GM19043 (cell line): ENCODE data around the gene AKT1S1.

Experiments
- ATAC-seq: cut with Tn5 transposase; IDR thresholded peaks from one replicate; pipeline ENCODE4 v1.9.1; 2021; ENCODE audit warnings: low read depth; ENCODE audit not compliant: unreplicated experiment

Gene AKT1S1

DNA sequence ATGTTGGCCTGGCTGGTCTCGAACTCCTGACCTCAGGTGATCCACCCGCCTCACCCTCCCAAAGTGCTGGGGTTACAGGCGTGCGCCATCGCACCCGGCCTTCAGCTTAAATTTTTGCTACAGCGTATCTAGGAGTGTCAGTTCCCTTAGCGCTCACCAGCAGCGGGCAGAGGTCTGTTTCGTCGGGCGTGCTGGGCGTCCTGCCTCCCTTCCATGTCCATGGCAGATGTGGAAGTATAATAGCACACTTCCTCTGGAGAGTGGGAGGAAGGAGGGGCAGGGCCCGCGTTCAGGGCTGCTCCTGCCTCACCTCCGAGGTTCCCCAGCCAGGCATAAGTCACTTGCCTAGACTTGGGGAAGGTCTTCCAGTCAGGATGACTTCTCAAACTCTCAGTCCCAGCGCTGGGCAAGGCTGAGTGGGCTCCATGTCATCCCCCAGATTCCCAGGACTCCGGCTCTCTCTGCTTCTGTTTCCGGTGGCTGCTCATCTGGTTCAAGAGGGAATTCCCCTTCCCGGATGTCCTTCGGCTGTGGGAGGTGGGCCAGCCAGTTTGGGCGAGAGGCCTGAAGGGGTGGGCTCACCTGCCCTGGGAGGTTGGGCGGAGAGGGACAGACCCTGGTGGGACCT lies 10.0 kb upstream of the AKT1S1 start:
- no peak for ATAC-seq

DNA sequence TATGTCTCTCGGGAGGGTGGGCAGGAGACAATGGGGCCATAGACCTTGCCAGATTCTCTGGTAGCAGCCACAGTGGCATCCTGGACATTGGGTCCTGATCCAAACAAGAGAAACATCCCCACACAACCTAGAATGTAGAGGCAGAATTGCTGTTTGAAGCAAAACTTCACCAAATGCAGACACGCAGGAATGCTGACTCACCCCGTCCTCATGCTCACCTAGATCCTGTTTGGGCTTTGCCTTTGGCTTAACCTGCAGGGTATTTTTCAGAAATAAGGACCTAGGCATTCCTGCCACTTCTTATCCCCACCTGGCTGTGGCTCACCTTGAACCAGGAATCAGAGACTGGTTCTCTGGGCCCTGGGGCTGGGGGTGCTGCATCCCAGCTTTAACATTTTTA lies 7.6 kb upstream of the AKT1S1 start:
- ATAC-seq, result no peak

DNA sequence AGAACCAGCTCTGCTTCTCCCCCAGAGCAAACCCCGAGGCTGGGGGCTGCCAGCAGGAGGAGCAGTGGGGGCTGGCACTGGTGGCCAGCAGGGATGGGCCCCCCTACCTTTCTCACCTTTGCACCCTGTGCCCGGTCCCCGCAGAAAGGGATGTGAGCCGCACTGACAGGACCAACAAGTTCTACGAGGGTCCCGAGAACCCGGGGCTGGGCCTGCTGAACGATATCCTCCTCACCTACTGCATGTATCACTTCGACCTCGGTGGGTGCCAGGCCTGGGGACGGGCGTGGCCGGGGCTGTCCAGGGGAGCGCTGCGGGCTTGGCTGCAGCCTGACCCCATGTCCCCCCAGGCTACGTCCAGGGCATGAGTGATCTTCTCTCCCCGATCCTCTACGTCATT lies 7.0 kb upstream of the AKT1S1 start:
- no peak for ATAC-seq

DNA sequence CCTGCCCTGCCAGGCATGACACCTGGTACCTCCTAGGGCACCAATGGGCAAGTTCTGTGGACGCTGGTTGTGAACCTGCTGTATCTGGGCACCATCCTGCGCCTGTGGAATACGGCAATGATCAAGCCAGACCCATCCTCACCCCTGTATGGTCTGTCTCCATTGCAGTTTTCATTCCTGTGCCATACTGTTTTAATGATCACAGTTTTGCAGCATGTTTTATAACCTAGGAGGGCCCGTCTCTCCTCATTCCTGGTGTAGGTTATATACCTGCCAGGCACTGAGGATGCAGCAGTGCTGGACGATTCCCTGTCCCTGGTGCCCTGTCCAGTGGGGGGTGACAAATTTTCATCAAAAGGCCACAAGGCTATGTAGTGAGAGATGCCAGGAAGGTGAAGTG lies 5.9 kb upstream of the AKT1S1 start:
- ATAC-seq, result no peak

DNA sequence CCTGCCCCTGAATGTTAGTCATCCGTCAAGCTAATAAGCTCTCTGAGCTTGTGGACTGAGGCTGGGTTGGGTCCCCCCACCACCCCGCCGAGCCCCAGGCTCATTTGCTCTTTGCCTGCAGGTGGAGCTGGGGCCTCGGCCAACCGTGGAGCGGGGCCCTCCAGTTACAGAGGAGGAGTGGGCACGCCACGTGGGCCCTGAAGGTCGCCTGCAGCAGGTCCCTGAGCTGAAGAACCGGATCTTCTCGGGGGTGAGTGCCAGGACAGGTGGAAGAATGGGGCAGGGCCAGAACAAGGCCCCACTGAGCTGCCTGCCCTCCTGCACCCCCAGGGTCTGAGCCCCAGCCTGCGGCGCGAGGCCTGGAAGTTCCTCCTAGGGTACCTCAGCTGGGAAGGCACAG lies 5.5 kb upstream of the AKT1S1 start:
- no peak for ATAC-seq

DNA sequence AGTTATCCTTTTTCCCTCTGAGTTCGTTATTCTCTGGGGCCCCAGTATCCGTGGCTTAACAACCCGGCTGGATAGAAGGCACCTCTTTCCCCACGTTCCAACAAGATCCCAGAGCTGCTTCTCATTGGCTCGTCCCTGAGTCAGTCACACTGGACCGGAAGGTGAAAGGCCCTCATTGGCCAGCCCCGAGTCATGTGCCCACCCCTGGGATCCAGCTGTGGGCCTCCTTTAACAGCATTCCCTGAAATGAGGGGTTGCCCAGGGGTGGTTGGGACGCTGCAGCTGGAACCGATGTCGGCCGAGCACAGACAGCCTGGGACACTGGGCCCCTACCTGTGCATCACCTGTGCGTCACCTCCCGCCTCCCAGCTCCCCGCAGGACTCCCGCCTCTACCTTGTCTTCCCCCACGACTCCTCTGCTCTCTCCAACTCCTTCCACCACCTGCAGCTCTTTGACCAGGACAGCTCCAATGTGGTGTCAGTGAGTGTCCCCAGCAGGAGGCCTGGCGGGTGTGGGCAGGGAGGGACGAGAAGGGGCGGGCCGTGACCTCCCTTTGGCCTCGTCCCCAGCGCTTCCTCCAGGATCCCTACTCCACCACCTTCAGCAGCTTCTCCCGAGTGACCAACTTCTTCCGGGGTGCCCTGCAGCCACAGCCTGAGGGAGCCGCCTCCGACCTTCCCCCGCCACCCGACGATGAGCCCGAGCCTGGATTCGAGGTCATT lies 4.7 kb upstream of the AKT1S1 start:
- ATAC-seq, result no peak

DNA sequence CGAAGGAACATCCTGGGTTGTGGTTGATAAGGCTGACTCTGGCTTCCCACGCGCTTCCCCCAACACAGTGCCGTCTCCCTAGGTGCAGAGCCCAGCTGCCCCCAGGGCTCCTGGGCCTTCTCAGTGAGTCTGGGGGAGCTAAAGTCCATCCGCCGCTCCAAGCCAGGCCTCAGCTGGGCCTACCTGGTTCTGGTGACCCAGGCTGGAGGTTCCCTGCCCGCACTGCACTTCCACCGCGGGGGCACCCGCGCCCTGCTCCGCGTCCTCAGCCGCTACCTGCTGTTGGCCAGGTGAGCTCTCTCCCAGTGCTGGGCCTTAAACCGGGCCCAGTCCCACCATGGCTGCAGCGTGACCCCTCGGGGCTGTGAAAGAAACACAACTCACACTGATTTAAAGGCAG lies 4.0 kb upstream of the AKT1S1 start:
- ATAC-seq, result no peak

DNA sequence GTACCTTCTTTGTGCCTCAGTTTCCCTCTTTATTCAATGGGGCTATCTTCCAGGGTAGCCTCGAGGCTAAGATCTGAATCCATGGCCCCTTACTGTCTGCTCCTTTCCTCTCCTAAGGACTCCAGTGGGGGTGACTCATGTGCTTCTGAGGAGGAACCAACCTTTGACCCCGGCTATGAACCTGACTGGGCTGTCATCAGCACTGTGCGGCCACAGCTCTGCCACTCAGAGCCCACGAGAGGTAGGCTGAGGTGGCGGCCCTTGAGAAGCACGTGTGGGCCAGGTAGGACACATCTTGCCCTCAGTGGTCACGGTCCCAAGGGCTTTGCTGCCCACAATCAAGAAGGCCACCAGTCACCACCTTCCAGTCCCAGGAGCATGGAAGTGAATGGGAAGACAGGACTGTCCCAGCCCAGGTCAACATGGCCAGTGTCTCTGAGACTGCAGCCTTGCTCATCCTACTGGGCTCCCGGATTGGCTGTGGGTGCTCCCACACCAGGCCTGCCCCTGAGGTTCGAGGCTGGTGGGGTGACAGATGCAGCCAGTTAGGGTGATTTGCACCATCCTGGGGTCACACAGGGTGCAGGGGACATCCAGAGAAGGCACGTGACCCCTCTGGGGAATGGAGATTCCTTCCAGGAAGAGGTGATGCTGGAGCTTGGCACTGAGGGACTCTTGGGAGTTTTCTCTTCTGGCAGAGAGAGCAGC lies 3.2 kb upstream of the AKT1S1 start:
- ATAC-seq, result no peak

DNA sequence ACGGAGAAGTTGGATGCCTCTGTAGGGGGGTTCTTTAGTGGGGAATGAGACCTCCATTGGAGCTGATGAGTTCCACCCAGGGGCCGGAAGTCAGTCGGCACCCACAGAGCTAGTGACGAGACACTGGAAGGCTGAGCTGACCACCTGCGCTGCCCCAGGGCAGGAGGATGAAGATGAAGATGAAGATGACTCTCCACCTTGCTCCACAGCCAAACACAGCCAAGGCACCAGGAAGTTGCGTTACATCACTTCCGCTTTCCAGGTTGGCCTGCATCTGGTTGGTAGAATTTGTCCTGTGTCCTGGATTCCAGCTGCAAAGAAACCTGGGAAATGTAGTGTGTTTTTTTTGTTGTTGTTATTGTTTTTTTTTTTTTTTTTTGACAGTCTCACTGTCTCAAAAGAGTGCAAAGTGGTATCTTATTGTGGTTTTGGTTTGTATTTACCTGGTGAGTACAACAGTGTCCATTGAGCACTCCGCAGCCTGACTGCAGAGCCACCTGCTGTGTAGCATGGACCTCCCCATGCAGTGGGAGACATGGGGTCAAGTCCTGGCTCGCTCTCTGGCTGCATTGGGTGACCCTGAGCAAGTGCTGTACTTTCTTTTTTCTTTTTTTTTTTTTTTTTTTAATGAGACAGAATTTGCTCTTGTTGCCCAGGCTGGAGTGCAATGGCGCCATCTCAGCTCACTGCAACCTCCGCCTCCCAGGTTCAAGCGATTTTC lies 2.2 kb upstream of the AKT1S1 start:
- ATAC-seq, result no peak

DNA sequence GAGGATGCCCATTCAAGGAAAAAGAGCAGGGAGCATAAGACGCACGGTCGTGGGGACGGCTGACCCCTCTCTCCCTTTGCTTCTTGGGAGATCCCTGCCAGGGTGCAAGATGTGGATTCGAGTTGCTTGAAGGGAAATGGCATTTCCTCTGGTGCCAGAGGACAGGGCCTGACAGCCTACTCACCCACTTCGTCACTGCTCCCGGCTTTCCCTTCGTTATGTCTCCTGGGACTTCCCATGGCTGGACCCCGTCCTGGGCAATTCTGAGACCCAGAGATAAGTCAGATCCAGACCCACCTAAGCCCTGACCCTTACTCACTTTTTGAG lies 1.6 kb upstream of the AKT1S1 start:
- no peak for ATAC-seq

DNA sequence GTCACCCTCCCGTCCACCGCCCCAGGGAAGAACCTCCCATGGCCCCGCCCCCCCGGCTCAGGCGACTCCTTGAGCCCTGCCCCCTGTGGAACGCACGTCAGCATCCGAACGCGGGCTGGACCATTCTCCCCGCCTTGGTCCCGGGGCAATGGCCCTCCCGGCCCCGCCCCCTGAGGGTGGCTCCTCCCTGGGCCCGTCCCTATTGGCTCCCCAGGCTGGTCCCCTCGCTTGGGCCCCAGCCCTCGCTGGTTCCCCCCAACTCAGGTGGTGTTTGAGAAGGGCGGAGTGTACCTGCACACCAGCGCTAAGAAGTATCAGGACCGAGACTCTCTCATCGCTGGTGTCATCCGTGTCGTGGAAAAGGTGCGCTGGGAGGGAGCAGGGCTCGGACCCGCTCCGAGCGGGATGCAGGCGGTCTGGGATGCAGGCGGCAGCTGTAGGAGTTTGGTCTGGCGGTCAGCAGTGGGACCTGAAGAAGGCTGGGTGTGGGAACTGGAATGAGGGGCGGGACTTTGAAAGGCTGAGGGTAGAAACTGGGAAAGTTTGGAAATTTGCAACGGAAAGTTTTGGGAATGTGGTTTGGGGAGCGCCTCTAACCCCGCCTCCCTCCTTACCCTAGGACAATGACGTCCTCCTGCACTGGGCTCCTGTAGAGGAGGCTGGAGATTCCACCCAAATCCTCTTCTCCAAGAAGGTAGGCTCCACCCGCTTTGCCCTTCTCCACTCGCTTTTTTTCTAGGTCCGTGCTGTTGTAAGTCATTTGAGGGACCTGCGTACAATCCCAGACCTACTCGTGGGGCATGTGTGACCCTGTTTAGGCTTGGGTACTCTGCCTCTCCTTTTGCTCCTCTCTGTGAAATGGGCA lies 956 bp upstream of the AKT1S1 start:
- ATAC-seq, result peak; percentile 42

DNA sequence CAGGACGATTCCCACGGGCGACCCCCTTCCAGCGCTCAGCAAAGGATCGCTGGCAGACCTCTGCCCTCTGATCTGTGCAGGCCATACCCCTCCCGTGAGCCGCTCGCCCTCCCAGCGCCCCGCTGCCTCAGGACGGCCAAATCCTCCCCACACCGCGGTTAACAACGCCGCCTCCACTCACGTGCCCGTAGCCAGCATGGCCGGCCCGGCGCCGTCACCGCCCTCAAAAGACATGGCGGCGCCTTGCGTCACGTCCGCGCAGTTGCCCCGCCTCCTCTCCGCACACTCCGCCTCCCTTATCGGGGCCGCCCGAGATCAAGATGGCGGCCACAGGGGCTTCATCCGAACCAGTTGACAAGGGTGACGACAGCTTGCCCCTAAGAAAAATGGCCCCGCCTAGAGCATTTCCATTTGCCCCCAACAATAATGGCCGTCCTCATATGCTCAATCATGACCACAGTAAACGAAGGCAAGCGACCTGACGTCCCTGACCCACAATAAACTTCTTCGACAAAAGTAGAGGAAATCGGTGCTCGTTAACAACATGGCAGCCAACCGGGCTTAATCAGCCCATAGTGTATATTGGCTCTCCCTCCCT lies 634 bp downstream of the AKT1S1 start:
- ATAC-seq, result peak; percentile 41

DNA sequence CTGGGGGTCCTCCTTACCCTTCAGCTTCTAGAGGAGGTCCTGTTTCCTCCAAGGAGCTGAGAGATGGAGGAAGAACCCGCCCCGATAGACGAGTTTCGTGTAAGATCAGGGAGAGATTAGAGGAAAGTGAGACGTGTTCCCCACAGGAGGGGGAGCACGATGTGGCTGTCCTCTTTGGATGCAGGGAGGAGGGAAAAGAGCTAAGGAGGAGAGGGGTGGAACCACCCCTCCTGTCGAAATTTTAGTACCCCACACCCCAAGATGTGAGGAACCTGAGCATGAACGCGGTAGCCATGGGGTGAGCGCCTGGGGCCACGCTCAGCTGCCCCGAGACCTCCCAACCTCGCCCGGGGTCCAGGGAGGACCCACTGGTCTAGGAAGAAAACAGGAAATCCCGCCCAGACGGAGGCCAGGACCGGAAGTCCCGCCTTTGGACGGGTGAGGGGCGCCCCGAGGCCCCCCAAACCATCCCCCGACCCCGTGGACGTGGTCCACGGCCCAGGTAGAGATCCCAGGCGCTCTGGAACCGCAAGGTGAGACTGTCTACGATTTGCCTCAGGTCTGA lies 1.2 kb downstream of the AKT1S1 start:
- ATAC-seq, result no peak

DNA sequence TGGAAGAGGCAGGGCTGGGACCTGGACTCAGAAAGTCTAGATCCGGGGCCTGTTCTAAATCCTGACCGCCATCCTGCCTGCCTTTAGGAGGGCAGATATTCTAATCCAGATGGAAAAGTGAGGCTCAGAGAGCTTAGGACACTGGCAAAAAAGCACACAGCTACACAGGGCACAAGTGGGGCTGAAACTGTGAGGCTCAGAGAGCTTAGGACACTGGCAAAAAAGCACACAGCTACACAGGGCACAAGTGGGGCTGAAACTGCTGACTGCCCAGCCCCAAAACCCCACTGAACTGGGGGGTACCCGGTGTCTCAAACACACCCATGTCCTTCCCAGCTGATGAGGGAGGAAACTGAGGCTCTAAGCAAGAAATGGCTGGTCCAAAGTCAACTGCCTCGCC lies 2.0 kb downstream of the AKT1S1 start:
- no peak for ATAC-seq

DNA sequence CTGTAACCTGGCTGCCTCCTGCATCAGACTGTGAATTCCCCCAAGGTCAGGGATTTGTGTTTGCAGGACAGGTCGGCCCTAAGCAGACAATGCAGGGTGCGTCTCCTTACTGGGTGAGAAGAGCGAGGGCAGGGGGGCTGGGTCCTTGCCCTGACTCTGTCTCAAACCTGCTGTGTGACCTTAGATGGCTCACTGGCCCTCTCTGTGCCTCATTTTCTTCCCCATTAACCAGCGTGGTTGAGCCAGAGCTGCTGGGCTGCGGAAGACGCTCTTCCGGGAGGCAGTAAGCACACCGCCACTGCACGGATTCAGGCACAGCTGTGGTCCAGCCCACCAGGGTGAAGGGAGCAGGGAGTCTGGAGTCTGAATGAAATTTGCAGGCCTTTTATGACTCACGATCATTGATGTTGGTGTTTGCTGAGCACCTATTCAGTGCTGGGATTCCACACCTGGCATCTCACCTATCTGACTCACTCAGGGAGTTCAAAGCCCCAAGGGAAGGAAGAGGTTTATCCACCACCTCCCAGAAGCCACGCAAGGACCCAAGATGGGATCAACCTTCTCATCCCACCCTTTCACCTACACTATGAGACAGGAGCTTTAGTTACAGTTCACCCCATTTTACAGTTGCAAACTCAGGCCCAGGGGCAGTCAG lies 2.5 kb downstream of the AKT1S1 start:
- no peak for ATAC-seq

DNA sequence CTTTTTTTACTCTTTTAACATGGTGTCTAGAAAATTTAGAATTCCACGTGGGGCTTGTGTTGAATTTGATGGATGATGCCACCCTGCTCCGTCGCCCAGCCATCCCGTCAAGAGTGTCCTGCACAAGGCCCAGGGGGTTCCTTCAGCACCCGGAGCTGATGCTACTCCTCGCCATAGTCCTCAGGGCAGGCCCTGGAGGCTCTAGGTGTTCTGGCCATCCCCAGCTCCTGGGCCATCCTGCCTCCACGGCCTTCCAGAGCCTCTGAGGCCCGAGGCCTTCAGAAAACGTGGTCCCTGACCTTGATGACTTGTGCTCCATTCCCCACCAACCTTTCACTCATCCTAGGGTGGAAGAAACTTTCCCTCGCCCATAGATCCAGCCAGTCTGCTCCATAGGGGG lies 3.3 kb downstream of the AKT1S1 start:
- ATAC-seq, result no peak

DNA sequence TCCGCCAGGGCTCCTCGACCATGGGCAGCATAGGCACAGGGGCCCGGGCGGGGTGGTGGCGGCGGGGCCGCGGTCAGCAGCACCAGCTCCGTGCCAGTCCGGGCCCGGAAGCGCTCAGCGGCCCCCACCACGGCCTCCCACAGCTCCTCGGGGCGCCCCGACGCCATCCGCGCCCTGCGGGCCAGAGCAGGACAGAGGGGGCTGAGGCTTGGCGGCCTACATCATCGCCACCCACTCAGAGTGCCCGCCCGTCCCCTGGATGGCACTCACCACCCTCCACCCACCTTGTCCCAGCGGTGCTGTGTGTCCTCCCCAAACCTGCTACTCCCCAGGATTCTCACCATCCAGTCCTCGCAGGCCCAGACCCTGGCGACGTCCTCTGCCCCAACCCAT lies 4.0 kb downstream of the AKT1S1 start:
- no peak for ATAC-seq

DNA sequence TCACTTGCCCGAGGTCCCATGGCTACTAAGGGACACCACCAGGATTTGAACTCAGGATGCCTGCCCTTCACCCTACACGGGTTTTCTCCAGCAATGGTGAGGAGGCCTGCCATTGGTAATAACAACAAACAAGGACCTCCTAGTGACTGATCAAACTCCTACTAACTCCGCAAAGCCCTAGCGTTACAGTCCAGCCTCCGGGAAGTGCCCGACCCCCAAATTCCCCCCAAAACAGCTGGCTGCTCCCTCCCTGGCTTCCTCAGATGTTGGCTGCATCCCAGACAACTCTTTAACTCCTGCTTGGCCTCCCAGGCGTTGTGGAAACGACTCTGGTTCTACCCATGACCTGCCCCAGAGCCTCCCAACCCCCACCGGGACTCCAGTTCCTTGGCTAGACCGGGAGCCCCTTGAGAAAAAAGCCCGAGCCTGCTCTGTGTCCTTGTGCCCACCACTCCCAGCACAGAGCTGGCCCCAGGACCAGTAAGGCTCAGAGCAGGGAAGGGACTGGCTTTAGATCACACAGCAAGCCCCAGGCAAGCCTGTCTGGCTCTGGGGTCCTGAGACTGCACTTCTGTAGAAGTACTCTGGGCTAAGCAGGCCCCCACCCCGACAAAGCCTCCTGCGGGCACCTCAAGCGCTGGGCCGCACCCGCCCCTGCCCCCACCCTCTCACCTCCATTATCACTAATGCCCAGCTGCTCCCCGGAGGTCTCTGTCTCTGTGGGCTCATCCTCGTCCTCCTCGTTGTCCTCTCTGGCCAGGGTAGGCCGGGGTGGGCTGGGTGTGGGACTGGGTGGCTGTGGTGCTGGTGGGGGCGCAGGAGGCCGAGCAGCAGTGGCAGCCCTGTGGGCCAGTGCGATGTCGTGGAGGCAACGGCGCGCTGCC lies 4.7 kb downstream of the AKT1S1 start:
- no peak for ATAC-seq
